HG02588 (cell line): ENCODE results near the gene CALCR.
"Not testable (repeated sequence)": the region's sequence is repeated elsewhere in the genome, so short reads cannot be mapped to it uniquely, and the experiment has no call there.

Source experiments
- ATAC-seq: cut with Tn5 transposase; IDR thresholded peaks from one replicate; pipeline ENCODE4 v1.9.1; 2021; ENCODE audit warnings: mild to moderate bottlenecking, moderate library complexity; ENCODE audit not compliant: unreplicated experiment

Gene CALCR

DNA sequence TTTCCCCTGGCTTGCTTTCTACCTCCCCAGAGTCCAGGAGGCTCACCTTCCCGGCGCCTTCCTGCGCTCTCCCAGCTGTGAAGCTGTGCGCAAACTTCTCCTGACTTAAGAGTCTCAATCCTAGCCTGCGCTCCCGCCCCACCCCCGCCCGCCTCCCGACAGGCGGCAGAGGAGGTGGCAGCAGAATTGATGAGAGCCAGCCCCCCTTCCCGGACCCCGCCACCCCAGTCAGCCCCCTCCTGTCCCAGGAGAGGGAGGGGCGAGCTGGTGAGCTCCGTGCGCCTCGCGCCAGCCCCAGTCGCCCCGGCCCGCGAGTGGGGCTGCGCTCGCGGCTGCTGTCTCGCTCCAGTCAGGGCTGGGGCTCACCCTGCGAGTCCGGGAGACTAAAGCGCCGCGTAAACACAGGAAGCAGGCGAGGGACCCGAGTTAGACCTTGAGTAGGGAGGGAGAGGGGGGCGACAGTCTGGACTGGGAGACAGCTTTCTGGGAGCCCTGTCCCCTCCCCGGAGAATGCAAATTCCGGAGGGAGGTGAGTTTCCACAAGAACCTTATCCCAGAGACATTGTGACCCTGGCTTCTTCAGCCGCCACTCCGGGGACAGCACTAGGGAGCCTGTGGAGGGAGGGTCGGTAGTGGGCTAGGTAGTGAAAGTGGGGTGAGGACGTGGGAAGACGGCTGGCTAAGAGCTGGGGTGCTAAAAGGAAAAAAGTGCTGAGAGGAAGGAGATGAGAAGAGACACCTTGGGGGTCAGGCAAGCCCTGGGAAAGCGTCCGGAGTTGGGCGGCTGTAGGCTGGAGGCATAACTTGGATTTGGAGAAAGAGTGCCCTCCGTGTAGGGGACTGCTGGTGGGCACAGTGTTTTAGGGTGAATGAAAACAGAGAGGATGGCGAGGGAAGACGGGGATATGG, at the start of gene CALCR:
Gene CALCR, minus strand, starts transcription at position 79 of the 909 bp plus-strand sequence. CDS start 87,743 bp downstream, outside the sequence.
- no peak for ATAC-seq

DNA sequence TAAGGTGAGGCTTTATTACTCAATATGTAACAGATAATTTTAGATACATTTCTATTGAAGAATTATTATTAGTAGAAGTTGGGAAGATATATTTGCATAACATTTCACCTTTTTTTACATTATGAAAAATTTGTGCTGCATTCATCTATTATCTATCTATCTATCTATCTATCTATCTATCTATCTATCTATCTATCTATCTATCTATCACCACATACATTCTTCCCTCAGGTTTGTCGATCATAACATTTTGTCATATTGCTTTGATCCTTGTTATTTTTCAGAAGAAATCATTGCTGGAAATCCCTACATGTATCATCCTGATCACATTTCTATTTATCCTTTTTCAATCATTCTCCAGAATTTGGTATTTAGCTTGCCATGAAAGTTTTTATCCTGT, 49.3 kb upstream of the CALCR start:
- ATAC-seq: no peak

DNA sequence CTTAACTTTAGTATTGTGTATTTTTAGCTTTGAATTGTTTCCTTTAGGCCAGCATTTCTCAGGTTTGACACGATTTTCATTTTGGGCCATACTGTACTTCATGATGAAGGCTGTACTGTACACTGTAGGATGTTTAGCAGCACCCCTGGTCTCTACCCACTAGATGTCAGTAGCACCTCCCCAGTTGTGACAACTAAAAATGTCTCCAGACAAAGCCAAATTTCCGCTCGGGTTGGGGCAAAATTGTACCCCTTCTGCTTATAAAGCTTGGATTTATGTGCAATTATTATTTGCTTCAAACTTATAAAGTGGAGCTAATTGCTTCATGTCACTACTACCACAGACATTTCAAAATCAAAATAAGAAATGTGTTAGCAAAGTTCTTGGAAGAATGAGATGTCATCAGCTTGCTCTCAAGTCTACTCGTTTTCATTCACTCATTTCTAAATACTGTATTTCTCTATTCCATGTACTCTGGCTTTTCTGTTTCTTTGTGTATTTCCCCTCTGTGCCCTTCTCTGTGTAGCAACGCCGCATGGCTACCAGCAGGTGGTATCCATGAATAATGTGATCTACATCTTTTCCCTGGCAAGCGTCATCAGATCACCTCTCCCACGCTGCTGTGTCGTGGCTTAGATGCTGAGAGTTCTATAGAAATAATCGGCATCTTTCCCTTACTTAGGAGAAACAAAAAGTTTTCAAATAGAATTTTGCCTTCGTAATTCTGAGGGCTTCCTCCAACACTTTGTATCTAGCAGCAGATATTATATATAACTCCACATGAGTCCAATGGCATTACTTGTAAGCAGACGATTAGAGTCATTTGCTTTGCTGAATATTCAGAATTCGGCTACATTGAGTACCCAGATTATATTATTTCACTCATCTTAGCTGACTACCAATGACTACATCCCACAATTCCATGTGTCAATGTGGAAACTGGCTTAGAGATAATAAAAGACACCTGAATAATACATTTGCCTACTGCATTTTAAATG, 47.8 kb upstream of the CALCR start:
- no peak for ATAC-seq

DNA sequence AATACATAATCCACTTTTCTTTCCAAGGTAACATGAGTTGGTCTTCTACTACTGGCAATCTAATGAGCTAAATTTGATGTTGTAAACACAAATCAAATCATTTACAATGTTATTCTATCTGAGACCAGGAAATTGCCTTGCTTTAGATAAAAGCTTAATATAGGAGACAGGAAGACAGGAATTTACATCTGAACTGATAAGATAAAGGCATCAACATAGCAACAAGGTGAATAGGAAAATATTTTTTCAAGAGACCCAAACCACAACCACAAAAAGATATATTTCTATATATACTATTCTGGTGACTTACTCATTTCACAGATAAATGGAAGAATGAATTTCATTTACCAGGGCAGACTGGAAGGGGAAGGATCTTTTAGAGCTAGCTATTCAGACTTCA, 46.3 kb upstream of the CALCR start:
- ATAC-seq: no peak

DNA sequence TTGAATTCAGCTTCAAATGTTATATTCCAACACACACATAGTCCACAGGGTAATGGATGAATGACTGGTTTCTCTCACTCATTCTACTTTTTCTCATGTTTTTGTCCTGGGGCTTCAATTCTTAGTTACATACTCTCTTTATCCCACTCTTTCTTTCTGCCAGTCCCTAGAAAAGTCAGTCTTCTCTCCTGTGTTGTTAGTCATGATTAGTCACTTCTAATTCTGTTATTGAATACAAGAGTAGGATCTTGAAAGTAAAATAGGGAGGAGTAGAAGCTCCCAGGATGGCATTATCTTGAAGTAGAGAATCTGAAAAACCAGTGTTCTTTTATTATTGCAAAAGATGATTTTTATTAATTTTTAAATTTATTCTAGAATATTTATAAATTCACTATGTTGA, 45.5 kb upstream of the CALCR start:
- no peak for ATAC-seq

DNA sequence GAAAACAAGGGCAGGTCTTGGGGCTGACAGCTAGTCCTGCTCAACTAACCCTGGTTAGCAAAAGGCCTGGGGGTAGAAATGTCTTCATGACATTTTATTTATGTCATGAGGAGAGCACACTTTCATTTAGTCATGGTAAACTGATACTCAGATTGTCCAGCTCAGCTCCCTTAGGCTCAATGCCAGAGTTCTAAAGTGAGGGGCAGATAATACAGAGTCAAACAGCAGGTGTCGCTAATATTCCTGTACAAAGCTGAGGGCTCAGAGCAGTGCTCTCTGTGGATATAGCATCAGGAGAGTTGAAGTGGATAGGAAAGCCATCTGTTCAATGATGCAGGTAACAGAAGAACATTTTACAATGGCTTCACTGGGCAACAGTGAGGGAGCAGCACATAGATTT, 26.8 kb upstream of the CALCR start:
- ATAC-seq: no peak

DNA sequence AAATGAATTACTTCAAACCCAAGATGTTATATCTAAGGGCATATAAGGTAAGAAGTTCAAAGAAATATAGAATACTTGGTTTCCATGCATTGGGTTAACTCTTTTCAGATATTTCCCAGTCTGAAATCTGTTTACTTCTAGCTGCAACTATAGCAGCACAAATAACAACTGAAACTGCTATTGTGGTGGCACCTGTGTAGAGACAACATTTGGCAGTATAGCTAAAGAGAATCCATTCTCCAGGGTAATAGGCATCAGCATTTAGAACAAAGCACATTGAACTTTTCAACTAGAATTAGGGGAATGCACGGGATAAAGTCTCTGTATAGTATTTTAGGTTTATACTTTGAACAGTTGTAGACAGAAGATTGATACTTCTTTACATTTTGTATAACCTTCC, 19.7 kb upstream of the CALCR start:
- no peak for ATAC-seq

DNA sequence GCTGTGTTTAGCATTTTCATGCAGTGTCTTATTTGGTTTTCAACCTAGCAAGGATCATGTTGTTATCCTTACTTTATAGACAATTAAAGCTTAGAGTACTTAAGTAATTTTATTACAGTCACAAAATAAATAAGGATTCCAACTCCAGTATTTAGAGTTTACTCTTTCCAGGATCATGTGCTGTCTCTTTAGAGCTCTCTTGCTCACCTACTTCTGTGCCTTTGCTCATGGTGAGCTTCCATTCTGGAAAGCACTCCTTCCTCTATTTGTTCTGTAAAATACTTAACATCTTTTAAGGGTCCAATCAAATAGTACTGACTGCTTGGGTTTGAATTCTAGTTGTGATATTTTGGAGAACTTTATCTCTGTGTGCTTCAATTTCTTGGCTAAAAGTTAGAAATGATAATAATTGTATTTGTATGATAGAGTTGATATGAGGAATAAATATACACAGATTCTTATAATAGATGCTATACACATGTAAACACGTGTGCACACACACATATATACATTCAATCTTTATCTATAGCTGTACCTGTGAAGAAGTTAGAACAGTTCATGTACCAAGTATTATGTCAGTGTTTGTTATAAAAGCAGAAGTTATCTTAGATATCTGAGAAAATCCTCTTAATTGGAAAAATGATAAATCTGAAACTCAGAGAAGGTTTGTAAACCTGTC, 18.2 kb upstream of the CALCR start:
- no peak for ATAC-seq

DNA sequence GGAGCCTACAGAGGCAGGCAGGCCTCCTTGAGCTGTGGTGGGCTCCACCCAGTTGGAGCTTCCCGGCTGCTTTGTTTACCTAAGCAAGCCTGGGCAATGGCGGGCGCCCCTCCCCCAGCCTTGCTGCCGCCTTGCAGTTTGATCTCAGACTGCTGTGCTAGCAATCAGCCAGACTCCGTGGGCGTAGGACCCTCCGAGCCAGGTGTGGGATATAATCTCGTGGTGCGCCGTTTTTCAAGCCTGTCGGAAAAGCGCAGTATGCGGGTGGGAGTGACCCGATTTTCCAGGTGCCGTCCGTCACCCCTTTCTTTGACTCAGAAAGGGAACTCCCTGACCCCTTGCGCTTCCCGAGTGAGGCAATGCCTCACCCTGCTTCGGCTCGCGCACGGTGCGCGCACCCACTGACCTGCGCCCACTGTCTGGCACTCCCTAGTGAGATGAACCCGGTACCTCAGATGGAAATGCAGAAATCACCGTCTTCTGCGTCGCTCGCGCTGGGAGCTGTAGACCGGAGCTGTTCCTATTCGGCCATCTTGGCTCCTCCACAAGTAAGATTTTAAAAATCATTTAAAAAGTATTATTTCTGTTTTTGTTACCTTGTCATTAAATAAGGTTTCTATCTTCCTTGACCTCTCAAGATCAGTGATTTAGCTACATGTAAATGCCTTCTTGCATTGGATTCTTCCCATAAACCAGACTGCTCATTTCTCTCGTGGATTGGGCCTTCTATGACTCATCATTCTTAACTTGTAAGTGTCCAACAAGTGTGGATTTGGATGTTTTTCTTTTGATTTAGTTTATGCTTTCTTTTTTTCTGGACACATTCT, 16.9 kb upstream of the CALCR start:
- ATAC-seq: not testable (repeated sequence)

DNA sequence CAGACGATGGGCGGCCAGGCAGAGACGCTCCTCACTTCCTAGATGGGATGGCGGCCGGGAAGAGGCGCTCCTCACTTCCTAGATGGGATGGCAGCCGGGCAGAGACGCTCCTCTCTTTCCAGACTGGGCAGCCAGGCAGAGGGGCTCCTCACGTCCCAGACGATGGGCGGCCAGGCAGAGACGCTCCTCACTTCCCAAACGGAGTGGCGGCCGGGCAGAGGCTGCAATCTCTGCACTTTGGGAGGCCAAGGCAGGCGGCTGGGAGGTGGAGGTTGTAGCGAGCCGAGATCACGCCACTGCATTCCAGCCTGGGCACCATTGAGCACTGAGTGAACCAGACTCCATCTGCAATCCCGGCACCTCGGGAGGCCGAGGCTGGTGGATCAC, 11.9 kb upstream of the CALCR start:
- not testable (repeated sequence) for ATAC-seq

DNA sequence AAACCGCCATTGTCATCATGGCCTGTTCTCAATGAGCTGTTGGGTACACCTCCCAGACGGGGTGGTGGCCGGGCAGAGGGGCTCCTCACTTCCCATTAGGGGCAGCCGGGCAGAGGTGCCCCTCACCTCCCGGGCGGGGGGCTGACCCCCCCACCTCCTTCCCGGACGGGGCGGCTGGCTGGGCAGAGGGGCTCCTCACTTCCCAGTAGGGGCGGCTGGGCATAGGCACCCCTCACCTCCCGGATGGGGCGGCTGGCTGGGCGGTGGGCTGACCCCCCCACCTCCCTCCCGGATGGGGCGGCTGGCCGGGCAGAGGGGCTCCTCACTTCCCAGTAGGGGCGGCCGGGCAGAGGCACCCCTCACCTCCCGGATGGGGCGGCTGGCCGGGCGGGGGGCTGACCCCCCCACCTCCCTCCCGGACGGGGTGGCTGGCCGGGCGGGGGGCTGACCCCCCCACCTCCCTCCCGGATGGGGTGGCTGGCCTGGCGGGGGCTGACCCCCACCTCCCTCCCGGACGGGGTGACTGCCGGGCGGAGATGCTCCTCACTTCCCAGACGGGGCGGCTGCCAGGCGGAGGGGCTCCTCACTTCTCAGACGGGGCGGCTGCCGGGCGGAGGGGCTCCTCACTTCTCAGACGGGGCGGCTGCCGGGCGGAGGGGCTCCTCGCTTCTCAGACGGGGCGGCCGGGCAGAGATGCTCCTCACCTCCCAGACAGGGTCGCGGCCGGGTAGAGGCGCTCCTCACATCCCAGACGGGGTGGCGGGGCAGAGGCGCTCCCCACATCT, 11.4 kb upstream of the CALCR start:
- ATAC-seq: not testable (repeated sequence)

DNA sequence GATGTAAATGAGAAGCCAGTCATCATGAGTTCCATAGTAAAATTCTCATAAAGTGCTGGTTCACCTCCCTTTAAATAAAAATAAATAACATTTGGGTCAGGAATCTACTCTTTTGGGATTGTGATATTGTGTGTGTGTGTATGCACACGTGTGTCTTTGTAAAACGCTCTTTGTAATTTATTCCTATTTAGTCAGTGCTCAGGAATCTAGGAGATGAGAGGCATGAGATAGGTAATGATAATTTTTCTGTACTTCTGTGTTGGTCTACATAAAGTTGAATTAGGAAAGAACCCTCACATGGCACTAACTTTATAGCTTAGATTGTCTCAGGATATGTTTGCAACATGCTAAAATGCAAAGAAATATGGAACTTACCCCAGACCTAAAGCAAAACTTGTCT, 4.9 kb upstream of the CALCR start:
- ATAC-seq: no peak

DNA sequence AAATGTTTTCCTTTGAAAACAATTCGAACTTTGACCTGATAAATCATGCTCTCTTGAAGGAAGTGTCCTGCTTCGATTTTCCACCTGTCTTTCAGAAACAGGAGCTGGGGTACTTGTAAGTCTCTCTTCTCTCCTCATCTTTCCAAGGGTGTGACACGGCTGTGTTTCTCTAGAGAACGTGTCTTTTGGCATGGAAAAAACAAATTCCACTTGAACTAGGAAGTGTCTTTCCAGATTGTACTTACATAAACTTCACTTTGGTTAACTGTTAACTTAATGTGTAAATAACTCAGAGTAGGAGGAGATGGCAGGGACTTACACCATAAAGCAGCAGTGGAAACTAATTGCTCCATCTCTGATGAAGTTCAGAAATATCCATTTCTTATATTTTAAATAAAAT, 4.2 kb upstream of the CALCR start:
- no peak for ATAC-seq

DNA sequence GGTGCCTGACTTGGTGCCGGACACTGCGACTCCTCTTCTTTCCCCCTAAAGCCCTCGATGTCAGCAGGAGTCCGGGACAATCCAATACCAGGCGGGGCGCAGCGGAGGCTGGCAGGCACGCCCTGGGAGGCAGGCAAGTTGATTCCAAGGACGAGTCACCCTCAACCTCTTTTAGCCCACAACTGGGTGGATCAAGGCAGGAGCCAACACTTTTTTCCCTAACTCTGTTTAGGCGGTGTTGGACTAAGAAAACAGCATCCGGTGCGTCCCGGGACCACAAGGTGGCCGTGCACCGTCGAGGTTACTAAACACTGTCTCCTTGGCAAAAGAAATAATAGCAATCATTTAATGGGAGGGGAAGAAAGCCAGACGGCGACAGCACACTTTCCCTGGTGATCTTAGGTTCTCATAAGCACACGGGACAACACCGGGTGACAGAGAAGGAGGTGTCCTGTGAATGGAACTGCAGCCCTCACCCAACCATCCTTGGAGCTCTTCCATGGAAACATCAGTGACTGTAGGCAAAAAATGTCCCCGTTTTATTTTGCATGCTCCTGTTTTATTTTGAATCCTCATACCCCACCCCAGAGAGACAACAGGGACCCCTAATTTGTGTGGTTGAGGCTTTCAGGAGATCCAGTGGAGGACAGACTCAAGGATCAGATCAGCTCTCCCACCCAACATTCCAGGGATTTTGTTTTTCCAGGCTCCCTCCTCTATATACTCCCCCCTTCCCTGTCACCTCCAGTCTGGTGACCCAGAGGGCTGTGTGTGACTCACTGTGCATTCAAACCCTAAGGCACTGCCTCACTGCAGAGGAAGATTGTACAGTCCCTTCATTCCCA, 1.3 kb upstream of the CALCR start:
- no peak for ATAC-seq

DNA sequence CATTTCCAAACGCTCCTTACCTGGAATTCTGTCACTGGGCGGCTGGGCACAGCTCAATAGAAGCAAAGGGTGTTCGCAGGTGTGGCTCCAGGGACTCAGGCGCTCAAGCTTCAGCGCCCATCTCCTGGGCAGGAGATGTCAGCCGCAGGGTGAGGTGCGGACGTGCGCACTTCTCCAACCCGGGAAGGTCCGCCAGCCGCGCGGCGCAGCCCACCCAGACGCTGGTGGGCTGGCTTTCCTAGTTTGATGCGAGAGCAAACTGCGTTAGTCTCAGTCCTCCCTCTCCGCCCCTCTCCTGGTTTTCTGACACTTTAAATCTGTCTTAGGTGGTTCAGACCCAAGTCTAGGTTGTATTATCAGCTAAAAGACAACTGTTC, 267 bp downstream of the CALCR start:
- ATAC-seq: no peak

DNA sequence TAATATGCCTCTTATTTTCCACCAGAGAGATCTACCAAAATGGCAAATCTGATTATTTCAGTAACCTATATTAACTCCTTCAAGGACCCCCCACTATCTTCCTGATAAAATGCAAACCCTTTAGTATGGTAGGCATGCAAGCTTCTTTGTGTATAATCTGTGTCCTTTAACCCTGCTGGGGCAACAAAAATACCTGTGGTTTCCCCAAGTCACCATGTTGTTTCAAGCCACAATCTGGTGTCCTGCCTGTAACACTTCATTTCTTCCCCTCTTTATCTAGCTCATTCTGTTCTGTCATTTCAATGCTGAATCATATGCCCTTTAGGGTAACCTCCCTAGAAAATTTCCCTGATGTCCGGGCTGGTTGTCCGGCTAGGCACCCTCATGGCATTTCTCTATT, 5.3 kb downstream of the CALCR start:
- no peak for ATAC-seq

DNA sequence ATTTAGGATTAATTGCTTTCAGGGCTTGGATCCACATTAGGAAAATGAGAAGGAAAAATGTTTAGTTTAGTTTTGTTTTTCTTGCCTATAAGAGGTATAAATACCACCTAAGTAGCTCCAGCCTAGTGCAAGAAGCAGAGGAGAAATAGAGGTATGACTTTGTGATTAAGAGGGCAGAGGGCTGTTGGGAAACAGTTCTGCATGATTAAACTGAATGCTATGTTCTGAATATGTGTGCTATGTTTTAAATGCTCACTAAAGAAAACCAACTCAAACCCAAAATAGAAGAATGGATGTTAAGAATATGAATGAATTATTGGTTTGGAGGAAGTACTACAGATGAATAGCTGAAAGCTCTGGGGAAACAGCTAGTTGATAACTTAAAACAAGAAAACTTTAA, 7.6 kb downstream of the CALCR start:
- ATAC-seq: no peak

DNA sequence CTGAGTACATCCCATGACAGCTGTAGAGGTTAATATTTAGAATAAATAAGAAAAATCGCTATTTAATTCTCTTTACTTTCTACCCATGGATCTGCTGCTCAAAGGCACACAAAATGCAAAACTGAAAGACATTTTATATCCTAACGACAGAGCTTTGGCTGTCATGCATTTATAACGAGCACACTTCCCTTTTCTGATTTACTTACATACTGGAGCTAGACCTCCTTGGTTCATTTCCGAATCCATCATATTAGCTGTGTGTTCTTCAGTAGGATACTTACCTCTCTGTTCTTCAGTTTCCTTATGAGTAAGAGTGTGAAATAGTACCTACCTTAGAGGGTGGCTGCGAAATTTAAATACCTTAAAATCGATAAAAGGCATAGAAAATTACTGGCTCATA, 10.9 kb downstream of the CALCR start:
- no peak for ATAC-seq

DNA sequence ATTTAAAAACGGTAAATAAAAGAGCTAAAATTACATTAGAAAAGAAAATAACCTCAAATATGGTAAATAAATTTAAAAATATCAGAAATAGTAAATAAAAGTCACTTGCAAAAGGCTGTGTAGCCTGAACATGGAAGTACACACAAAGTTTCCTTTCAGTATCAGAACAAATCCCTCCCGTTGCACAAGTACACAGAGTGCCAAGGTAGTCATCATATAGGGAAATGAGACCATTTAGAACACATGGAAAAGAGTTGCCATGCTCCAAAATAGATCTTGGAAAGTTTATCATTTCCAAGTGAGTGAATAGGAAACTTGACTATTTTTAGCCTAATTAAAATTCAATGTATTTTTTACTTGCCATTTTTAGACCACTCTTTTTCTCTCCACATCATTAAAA, 11.6 kb downstream of the CALCR start:
- no peak for ATAC-seq
